PC-9 (cell line): Measurements from ENCODE around the gene TOMM34.

Experiments
- CTCF ChIP-seq: fragments of 200-600 bp; sonication (generic); conservative IDR thresholded peaks from 2 replicates; pipeline ENCODE4 v1.6.1; 2017; ENCODE audit warnings: mixed run types, antibody characterized with exemption, mild to moderate bottlenecking, moderate library complexity
- EZH2 ChIP-seq: fragments of 200-600 bp; sonication (generic); IDR thresholded peaks from 2 replicates; pipeline ENCODE4 v1.8.0; 2017; ENCODE audit warnings: antibody characterized with exemption, low read depth

GRCh38 chr20:44959082-44959637 is 1.0 kb downstream of the TOMM34 start:
- no peak for TF ChIP-seq EZH2
- no peak for TF ChIP-seq CTCF
